ENCODE data around the gene XAGE2.
"Not testable (repeated sequence)": the region's sequence is repeated elsewhere in the genome, so short reads cannot be mapped to it uniquely, and the experiment has no call there.

Gene XAGE2

GRCh38 chrX:52368368-52369055, at the start of gene XAGE2:
Gene XAGE2 (plus strand): TSS chrX:52369021. CDS start chrX:52370015, 994 bp downstream.
- DNase-seq: no peak

GRCh38 chrX:52337410-52337809, 31.4 kb upstream of the XAGE2 start:
- DNase-seq: no peak

- DNase-seq: peak; percentile 1
Measured at GRCh38 chrX:52341493-52341892, 27.3 kb upstream of the XAGE2 start.

- not testable (repeated sequence) for DNase-seq
Measured at GRCh38 chrX:52343131-52343530, 25.7 kb upstream of the XAGE2 start.

GRCh38 chrX:52345402-52345801, 23.4 kb upstream of the XAGE2 start:
- peak; percentile 73 for DNase-seq

- peak; percentile 18 for DNase-seq
Measured at GRCh38 chrX:52346174-52347165, 22.4 kb upstream of the XAGE2 start.

- no peak for DNase-seq
Measured at GRCh38 chrX:52349681-52350080, 19.1 kb upstream of the XAGE2 start.

GRCh38 chrX:52352551-52352950, 16.3 kb upstream of the XAGE2 start:
- no peak for DNase-seq

- DNase-seq: no peak
Measured at GRCh38 chrX:52353838-52354237, 15.0 kb upstream of the XAGE2 start.

- no peak for DNase-seq
Measured at GRCh38 chrX:52355108-52355507, 13.7 kb upstream of the XAGE2 start.

GRCh38 chrX:52359614-52360232, 9.1 kb upstream of the XAGE2 start:
- no peak for DNase-seq

- no peak for DNase-seq
Measured at GRCh38 chrX:52361941-52362340, 6.9 kb upstream of the XAGE2 start.

GRCh38 chrX:52363247-52363883, 5.5 kb upstream of the XAGE2 start:
- no peak for DNase-seq

GRCh38 chrX:52378870-52379269, 10.0 kb downstream of the XAGE2 start:
- DNase-seq: no peak

- no peak for DNase-seq
Measured at GRCh38 chrX:52380993-52381392, 12.2 kb downstream of the XAGE2 start.

- no peak for DNase-seq
Measured at GRCh38 chrX:52410439-52411394, 41.9 kb downstream of the XAGE2 start.

GRCh38 chrX:52415304-52415703, 46.5 kb downstream of the XAGE2 start:
- no peak for DNase-seq

- no peak for DNase-seq
Measured at GRCh38 chrX:52416816-52417215, 48.0 kb downstream of the XAGE2 start.

- no peak for DNase-seq
Measured at GRCh38 chrX:52420824-52421443, 52.1 kb downstream of the XAGE2 start.

- DNase-seq: no peak
Measured at GRCh38 chrX:52422884-52423283, 54.1 kb downstream of the XAGE2 start.

- no peak for DNase-seq
Measured at GRCh38 chrX:52424656-52425055, 55.8 kb downstream of the XAGE2 start.
